Hepatocyte (in vitro differentiated cells): ENCODE measurements around the gene GPX4. TPM values are rescaled to one million over a fixed set of nuclear protein-coding genes. Genes with fewer than 3 reads are reported as not detected.

Experiments used
- DNase-seq: peaks from one replicate; pipeline ENCODE4 v3.0.0-alpha.2; 2016; ENCODE audit warnings: low spot score
- H2AFZ ChIP-seq: fragments of 200-600 bp; sonication (generic); 2 replicates; pipeline ENCODE4 v1.6.0; 2016; ENCODE audit warnings: antibody characterized with exemption, mild to moderate bottlenecking
- H3K27ac ChIP-seq: fragments of 200-600 bp; sonication (generic); 2 replicates; pipeline ENCODE4 v1.5.1; 2016; ENCODE audit warnings: mild to moderate bottlenecking
- H3K27me3 ChIP-seq: fragments of 200-600 bp; sonication (generic); 2 replicates; pipeline ENCODE4 v1.6.1; 2016
- H3K36me3 ChIP-seq: fragments of 200-600 bp; sonication (generic); replicated peaks from 2 replicates; pipeline ENCODE4 v1.5.1; 2016; ENCODE audit warnings: low read depth; ENCODE audit not compliant: insufficient read depth
- H3K4me1 ChIP-seq: fragments of 200-600 bp; sonication (generic); 2 replicates; pipeline ENCODE4 v1.5.1; 2016; ENCODE audit warnings: mild to moderate bottlenecking, moderate library complexity; ENCODE audit not compliant: insufficient read depth
- H3K4me2 ChIP-seq: fragments of 200-600 bp; sonication (generic); 2 replicates; pipeline ENCODE4 v1.6.0; 2016
- H3K4me3 ChIP-seq: fragments of 200-600 bp; sonication (generic); 2 replicates; pipeline ENCODE4 v1.5.1; 2016; ENCODE audit warnings: mild to moderate bottlenecking
- H3K79me2 ChIP-seq: fragments of 200-600 bp; sonication (generic); 2 replicates; pipeline ENCODE4 v1.6.0; 2017; ENCODE audit warnings: mild to moderate bottlenecking
- H3K9me2 ChIP-seq: fragments of 200-600 bp; sonication (generic); replicated peaks from 2 replicates; pipeline ENCODE4 v1.6.0; 2017; ENCODE audit warnings: mild to moderate bottlenecking; ENCODE audit not compliant: insufficient read depth
- H3K9me3 ChIP-seq: fragments of 200-600 bp; sonication (generic); 2 replicates; pipeline ENCODE4 v1.5.1; 2016; ENCODE audit warnings: low read depth, mild to moderate bottlenecking
- H4K20me1 ChIP-seq: fragments of 200-600 bp; sonication (generic); 2 replicates; pipeline ENCODE4 v1.6.0; 2016; ENCODE audit warnings: mild to moderate bottlenecking; ENCODE audit not compliant: insufficient read depth, poor library complexity, severe bottlenecking
- EZH2 ChIP-seq: fragments of 200-600 bp; sonication (generic); IDR thresholded peaks from 2 replicates; pipeline ENCODE4 v1.6.1; 2016; ENCODE audit warnings: antibody characterized with exemption, mild to moderate bottlenecking, borderline replicate concordance
- EZH2phosphoT487 ChIP-seq: fragments of 200-600 bp; sonication (generic); IDR thresholded peaks from one replicate; pipeline ENCODE4 v1.6.1; 2018; ENCODE audit warnings: antibody characterized with exemption, mild to moderate bottlenecking, low read depth, moderate library complexity; ENCODE audit not compliant: unreplicated experiment, severe bottlenecking
- WGBS: methylation state at CpG from one replicate; pipeline ENCODE4 v1.1.6; 2016; ENCODE audit warnings: low lambda C conversion rate; ENCODE audit errors: missing lambda C conversion rate; 5-methylcytosine and 5-hydroxymethylcytosine counted together
- polyA plus RNA-seq: library from polyadenylated mRNA; unstranded; fragments of >200 nt; fragmentation: Nextera tagmentation; extraction: Ambion mirVana; gene quantifications from 2 replicates; pipeline ENCODE4 v1.2.1, GENCODE V29; 2016
- total RNA-seq: library from RNA; depleted of rRNA; stranded (reverse); fragments of >200 nt; gene quantifications from 2 replicates; pipeline ENCODE4 v1.2.3, GENCODE V29; 2014
- TF ChIP-seq, protein P1 (sequence below): fragments of 200-600 bp; sonication (generic); IDR thresholded peaks from 2 replicates; pipeline ENCODE4 v1.5.1; 2016; ENCODE audit warnings: antibody characterized with exemption, mild to moderate bottlenecking; ENCODE audit not compliant: poor library complexity

Gene GPX4
- total and polyA plus RNA-seq, 2 experiments from 2014 or later, result 539 to 735 TPM

- Histone ChIP-seq H3K4me3 (no peak overlapping the region), H3K9me2 (no peaks in the 10 kb centered on the region), H3K27ac (no peak overlapping the region), H3K4me1 (no peaks in the 10 kb centered on the region), H3K9me3 (no peaks in the 10 kb centered on the region), H2AFZ (no peak overlapping the region), H4K20me1 (no peaks in the 10 kb centered on the region), H3K4me2 (no peak overlapping the region), H3K79me2 (no peaks in the 10 kb centered on the region), H3K36me3 (no peaks in the 10 kb centered on the region), H3K27me3 (peaks cover 11% of the 10 kb centered on the region)
- no peak for TF ChIP-seq EZH2
- TF ChIP-seq, protein P1, sequence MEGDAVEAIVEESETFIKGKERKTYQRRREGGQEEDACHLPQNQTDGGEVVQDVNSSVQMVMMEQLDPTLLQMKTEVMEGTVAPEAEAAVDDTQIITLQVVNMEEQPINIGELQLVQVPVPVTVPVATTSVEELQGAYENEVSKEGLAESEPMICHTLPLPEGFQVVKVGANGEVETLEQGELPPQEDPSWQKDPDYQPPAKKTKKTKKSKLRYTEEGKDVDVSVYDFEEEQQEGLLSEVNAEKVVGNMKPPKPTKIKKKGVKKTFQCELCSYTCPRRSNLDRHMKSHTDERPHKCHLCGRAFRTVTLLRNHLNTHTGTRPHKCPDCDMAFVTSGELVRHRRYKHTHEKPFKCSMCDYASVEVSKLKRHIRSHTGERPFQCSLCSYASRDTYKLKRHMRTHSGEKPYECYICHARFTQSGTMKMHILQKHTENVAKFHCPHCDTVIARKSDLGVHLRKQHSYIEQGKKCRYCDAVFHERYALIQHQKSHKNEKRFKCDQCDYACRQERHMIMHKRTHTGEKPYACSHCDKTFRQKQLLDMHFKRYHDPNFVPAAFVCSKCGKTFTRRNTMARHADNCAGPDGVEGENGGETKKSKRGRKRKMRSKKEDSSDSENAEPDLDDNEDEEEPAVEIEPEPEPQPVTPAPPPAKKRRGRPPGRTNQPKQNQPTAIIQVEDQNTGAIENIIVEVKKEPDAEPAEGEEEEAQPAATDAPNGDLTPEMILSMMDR, result no peak
- no peak for TF ChIP-seq EZH2phosphoT487
- WGBS, result 95% methylated on average over 4 of the region's 4 CpGs
- DNase-seq, result no peak
These were observed 27.8 kb upstream of the GPX4 start for GRCh38 chr19:1076046-1076386.

DNA sequence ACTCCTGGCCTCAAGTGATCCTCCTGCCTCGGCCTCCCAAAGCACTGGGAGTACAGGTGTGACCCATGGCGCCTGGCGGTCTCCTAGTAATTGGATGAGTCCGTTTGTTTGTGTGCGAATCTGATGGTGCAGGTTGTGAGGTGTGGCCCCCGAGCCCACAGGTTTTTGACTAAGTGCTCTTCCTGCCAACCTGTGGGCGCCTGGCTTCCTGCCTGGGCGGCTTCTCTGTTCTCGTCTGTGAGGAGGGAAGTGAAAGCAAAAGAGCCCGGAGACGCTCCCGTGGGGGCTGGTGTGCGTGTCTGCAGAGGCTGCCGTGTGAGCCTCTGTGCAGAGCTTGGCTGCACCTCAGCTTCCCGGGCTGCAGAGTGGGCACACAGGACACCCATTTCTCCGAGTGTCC is 26.8 kb upstream of the GPX4 start:
- Histone ChIP-seq H3K4me2 (no peak overlapping the region), H3K79me2 (no peaks in the 10 kb centered on the region), H3K9me3 (no peaks in the 10 kb centered on the region), H4K20me1 (no peaks in the 10 kb centered on the region), H3K27ac (no peak overlapping the region), H3K4me1 (peaks cover 4% of the 10 kb centered on the region), H3K36me3 (no peaks in the 10 kb centered on the region), H3K4me3 (no peak overlapping the region), H2AFZ (no peak overlapping the region), H3K27me3 (peaks cover 4% of the 10 kb centered on the region), H3K9me2 (no peaks in the 10 kb centered on the region)
- no peak for DNase-seq
- WGBS, result 96% methylated on average over 16 of the region's 16 CpGs
- TF ChIP-seq, protein P1, result no peak
- TF ChIP-seq EZH2phosphoT487 (no peak), EZH2 (no peak)

DNA sequence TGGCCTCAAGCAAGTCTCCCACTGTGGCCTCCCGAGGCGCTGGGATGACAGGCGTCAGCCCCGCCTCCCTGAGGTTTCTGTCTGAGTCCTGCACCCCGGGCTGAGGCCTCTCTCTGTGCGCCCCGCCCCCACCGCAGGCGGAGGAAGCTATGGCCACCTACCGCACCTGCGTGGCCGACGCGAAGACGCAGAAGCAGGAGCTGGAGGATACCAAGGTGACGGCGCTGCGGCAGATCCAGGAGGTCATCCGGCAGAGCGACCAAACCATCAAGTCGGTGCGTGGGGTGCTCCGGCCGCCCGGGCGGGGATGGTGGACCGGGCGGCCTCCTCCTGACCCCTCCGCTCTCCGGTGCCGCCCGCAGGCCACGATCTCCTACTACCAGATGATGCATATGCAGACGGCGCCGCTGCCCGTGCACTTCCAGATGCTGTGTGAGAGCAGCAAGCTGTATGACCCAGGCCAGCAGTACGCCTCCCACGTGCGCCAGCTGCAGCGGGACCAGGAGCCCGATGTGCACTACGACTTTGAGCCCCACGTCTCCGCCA is 24.2 kb upstream of the GPX4 start:
- H3K4me3 ChIP-seq, result no peak overlapping the region
- TF ChIP-seq, protein P1, result no peak
- no peak for TF ChIP-seq EZH2
- no peak for TF ChIP-seq EZH2phosphoT487
- no peak overlapping the region for H2AFZ ChIP-seq
- H3K4me1 ChIP-seq, result peaks cover 4% of the 10 kb centered on the region
- no peaks in the 10 kb centered on the region for H3K9me2 ChIP-seq
- 96% methylated on average over 34 of the region's 45 CpGs for WGBS
- H4K20me1 ChIP-seq, result no peaks in the 10 kb centered on the region
- H3K79me2 ChIP-seq, result no peaks in the 10 kb centered on the region
- no peaks in the 10 kb centered on the region for H3K36me3 ChIP-seq
- no peak overlapping the region for H3K27ac ChIP-seq
- no peaks in the 10 kb centered on the region for H3K27me3 ChIP-seq
- no peak overlapping the region for H3K4me2 ChIP-seq
- DNase-seq, result no peak
- H3K9me3 ChIP-seq, result no peaks in the 10 kb centered on the region
